Peyer's patch (tissue), 4 donors: ENCODE results near the gene CA10. TPM values are rescaled to one million over a fixed set of nuclear protein-coding genes. Genes with fewer than 3 reads are reported as not detected.

ENCODE experiments used
- DNase-seq, 3 donors: peaks; one replicate each; pipeline ENCODE4 v3.0.0-alpha.2; 2017 to 2019
- H3K27ac ChIP-seq, 4 donors: fragments of 200-600 bp; sonication (generic); one replicate each; pipeline ENCODE4 v1.5.1; 2016 to 2019
- H3K27me3 ChIP-seq, 2 donors: fragments of 200-600 bp; sonication (generic); one replicate each; pipeline ENCODE4 v1.5.1; 2019
- H3K36me3 ChIP-seq, 3 donors: fragments of 200-600 bp; sonication (generic); one replicate each; pipeline ENCODE4 v1.5.1; 2016 to 2019
- H3K4me1 ChIP-seq, 4 donors: fragments of 200-600 bp; sonication (generic); one replicate each; pipeline ENCODE4 v1.5.1; 2016 to 2019
- H3K4me3 ChIP-seq, 4 donors: fragments of 200-600 bp; sonication (generic); 1 replicate in 3 of 4; 2 replicates in 1 of 4; pipeline ENCODE4 v1.5.1; 2016 to 2019; ENCODE audit warnings: mild to moderate bottlenecking in 1 of 4
- H3K9me3 ChIP-seq, 4 donors: fragments of 200-600 bp; sonication (generic); one replicate each; pipeline ENCODE4 v1.5.1; 2016 to 2019; ENCODE audit warnings: mild to moderate bottlenecking in 1 of 4
- POLR2A ChIP-seq, 2 donors: fragments of 450-650 bp; IDR thresholded peaks; one replicate each; pipeline ENCODE4 v1.5.1; 2017; ENCODE audit warnings: antibody characterized with exemption in 2 of 2, mild to moderate bottlenecking in 2 of 2, moderate library complexity in 2 of 2
- total RNA-seq, 4 donors: library from RNA; depleted of rRNA; stranded (reverse); fragments of >200 nt; gene quantifications; one replicate each; pipeline ENCODE4 v1.1.0, GENCODE V29; 2016
- TF ChIP-seq, protein P1 (sequence below), 6 experiments: fragments of 450-650 bp in 4 of 6; fragments of 200-600 bp in 2 of 6; sonication (generic) in 1 of 6; IDR thresholded peaks; one replicate each; pipeline ENCODE4 v1.5.1; 2017 to 2019; ENCODE audit warnings: antibody characterized with exemption in 6 of 6, mild to moderate bottlenecking in 3 of 6, moderate library complexity in 1 of 6

The CA10 gene
- total RNA-seq, 4 donors from 2014 or later: 1.4 to 1.7 TPM; not detected in 2

DNA sequence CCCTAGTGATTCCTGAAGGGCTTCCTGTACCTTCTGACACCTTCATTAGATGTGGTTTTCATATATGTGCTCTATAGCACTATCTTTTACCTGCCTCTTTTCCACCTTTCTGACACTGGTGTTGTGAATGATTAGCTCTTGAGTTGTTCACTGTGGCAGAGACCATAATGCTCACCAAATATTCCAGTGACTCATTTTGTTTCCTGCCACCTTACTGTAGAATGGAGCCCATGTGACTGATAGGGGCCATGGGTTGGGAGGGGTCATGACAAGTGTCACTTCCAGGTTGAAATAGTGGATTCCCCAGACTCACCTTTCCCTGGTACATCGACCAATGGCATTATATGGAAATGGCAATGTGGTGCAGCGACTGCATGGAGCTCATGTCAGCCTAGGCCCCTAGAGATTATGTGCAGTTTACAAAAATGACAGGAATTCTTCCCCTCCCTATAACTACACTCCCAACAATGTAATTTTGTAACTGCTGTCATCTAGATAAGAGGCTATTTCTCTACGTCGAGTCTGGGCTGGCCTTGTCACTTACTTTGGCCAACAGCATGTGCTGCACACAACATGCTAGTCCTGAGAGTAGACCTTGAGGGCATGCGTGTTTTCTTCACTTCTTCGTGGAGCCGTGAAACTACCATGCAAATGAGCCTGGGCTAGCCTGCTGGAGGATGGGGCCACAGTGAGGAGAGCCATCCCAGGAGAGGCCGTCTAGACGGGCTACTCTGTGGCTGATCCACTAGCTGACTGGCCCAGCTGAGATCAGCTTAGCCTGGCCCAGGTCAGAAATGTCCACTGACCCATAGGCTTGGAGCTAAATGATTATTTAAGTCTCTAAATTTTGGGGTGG lies 409.5 kb downstream of the CA10 start:
- TF ChIP-seq POLR2A (IDR thresholded peaks at IDR 0.05): no peak
- TF ChIP-seq, protein P1, sequence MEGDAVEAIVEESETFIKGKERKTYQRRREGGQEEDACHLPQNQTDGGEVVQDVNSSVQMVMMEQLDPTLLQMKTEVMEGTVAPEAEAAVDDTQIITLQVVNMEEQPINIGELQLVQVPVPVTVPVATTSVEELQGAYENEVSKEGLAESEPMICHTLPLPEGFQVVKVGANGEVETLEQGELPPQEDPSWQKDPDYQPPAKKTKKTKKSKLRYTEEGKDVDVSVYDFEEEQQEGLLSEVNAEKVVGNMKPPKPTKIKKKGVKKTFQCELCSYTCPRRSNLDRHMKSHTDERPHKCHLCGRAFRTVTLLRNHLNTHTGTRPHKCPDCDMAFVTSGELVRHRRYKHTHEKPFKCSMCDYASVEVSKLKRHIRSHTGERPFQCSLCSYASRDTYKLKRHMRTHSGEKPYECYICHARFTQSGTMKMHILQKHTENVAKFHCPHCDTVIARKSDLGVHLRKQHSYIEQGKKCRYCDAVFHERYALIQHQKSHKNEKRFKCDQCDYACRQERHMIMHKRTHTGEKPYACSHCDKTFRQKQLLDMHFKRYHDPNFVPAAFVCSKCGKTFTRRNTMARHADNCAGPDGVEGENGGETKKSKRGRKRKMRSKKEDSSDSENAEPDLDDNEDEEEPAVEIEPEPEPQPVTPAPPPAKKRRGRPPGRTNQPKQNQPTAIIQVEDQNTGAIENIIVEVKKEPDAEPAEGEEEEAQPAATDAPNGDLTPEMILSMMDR (IDR thresholded peaks at IDR 0.05): no peak
- Histone ChIP-seq H3K27ac (no peak overlapping the region), H3K4me3 (no peak overlapping the region), H3K36me3 (no peaks in the 10 kb centered on the region), H3K9me3 (no peaks in the 10 kb centered on the region), H3K4me1 (no peaks in the 10 kb centered on the region), H3K27me3 (no peaks in the 10 kb centered on the region)
- DNase-seq: no peak

DNA sequence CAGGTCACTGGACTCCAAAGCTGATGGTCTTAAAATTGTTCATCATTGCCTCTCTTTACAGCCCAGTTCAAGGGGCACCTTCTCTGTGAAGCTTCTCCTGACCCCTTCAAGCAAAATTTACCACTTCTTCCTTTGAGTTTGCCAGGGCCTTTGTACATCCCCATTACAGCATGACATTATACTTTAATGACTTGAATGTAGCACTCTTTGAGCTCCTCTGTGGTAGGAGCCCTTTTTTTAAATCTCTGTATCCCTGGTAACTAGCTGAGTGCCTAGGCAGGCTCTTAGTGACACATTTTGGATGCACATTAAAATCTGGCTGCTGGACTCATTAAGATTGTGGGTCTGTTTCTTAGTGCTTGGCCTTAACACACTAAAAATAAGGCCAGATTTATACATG lies 412.1 kb downstream of the CA10 start:
- no peak for DNase-seq
- H3K27ac ChIP-seq: no peak overlapping the region
- TF ChIP-seq, protein P1 (IDR thresholded peaks at IDR 0.05): no peak
- no peak for TF ChIP-seq POLR2A (IDR thresholded peaks at IDR 0.05)
- H3K4me3 ChIP-seq: no peak overlapping the region
- H3K27me3 ChIP-seq: no peaks in the 10 kb centered on the region
- H3K9me3 ChIP-seq: no peaks in the 10 kb centered on the region
- H3K4me1 ChIP-seq: no peaks in the 10 kb centered on the region
- no peaks in the 10 kb centered on the region for H3K36me3 ChIP-seq

DNA sequence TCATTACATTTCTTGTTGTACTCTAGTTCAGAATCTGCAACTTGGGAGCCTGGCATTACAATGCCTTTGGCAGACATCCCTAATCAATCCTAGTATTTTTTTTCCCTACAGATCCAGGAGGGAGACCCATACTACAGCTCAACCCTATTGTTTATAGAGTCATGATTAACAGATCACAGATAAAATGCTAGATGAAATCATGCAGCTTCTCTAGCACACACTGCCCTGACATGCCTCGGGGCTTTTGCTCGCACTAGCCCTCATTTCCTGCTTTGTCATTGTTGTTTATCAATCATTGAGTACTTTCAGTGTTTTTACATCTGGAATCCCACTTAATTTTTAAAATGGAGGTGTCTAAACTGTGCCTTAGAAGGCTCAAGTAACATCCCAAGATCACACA lies 412.5 kb downstream of the CA10 start:
- Histone ChIP-seq H3K36me3 (no peaks in the 10 kb centered on the region), H3K4me3 (no peak overlapping the region), H3K4me1 (no peaks in the 10 kb centered on the region), H3K27ac (no peak overlapping the region), H3K9me3 (no peaks in the 10 kb centered on the region), H3K27me3 (no peaks in the 10 kb centered on the region)
- TF ChIP-seq, protein P1 (IDR thresholded peaks at IDR 0.05): no peak
- no peak for TF ChIP-seq POLR2A (IDR thresholded peaks at IDR 0.05)
- DNase-seq: no peak

DNA sequence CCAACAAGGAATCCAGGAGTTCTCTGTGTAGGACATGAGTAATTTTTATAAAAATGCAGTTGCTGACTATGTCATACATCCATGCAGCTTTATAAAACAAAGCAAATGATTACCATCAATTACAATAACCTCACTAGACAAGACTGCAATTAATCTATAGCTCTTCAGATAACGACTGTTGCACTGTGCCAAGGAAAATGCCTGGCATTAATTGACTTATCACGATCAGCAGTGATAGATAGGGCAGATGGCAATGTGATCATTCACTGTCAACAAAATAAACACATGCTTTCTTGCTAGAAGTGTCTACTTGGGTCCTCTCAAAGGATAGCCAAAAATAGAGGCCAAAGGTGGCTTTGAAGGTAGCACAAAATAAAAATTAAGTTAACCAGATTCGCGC lies 415.0 kb downstream of the CA10 start:
- Histone ChIP-seq H3K27ac (no peak overlapping the region), H3K4me1 (no peaks in the 10 kb centered on the region), H3K36me3 (no peaks in the 10 kb centered on the region), H3K27me3 (no peaks in the 10 kb centered on the region), H3K4me3 (no peak overlapping the region), H3K9me3 (no peaks in the 10 kb centered on the region)
- DNase-seq: no peak
- TF ChIP-seq POLR2A (IDR thresholded peaks at IDR 0.05): no peak
- TF ChIP-seq, protein P1 (IDR thresholded peaks at IDR 0.05): no peak

DNA sequence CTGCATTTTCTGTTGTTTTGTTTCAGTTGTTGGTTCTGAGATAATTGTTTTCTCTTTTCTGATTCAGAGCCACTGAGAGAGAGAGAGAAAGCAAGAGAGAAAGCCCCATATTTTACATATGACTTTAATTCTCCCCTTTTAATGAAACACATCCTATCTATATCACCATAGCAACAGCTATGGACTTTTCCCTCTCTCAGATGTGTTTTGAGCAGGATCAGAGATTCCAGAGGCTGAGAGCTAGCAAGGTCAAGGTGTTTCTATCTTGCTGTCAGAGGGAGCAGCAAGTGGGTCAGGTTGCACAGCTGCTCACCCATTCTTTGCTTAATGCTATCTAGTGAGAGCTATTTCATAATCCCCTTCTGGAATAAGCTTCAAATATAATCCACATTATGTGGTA lies 415.9 kb downstream of the CA10 start:
- DNase-seq: no peak
- Histone ChIP-seq H3K4me1 (no peaks in the 10 kb centered on the region), H3K36me3 (no peaks in the 10 kb centered on the region), H3K27ac (no peak overlapping the region), H3K4me3 (no peak overlapping the region), H3K9me3 (no peaks in the 10 kb centered on the region), H3K27me3 (no peaks in the 10 kb centered on the region)
- TF ChIP-seq, protein P1 (IDR thresholded peaks at IDR 0.05): no peak
- TF ChIP-seq POLR2A (IDR thresholded peaks at IDR 0.05): no peak
